ENCODE measurements around the gene SNAPC1.
"Not testable (repeated sequence)": the region's sequence is repeated elsewhere in the genome, so short reads cannot be mapped to it uniquely, and the experiment has no call there.

SNAPC1 gene

GRCh38 chr14:61750708-61751474 lies 11.3 kb upstream of the SNAPC1 start:
- DNase-seq = peak; percentile 88

GRCh38 chr14:61751475-61751989 lies 10.7 kb upstream of the SNAPC1 start:
- DNase-seq = no peak

GRCh38 chr14:61752626-61753025 lies 9.6 kb upstream of the SNAPC1 start:
- DNase-seq = no peak

GRCh38 chr14:61753631-61754030 lies 8.6 kb upstream of the SNAPC1 start:
- DNase-seq = peak; percentile 40

GRCh38 chr14:61754627-61755381 lies 7.4 kb upstream of the SNAPC1 start:
- DNase-seq = no peak

- DNase-seq = not testable (repeated sequence)
Observed at GRCh38 chr14:61755382-61755742, 6.9 kb upstream of the SNAPC1 start.

- no peak for DNase-seq
Observed at GRCh38 chr14:61756135-61756534, 6.1 kb upstream of the SNAPC1 start.

GRCh38 chr14:61759878-61760277 lies 2.3 kb upstream of the SNAPC1 start:
- DNase-seq = no peak

GRCh38 chr14:61761557-61761956 lies 663 bp upstream of the SNAPC1 start:
- no peak for DNase-seq

- peak; percentile 16 for DNase-seq
Observed at GRCh38 chr14:61764342-61765122, 2.3 kb downstream of the SNAPC1 start.

GRCh38 chr14:61765225-61765943 lies 3.2 kb downstream of the SNAPC1 start:
- DNase-seq = no peak

GRCh38 chr14:61766151-61766550 lies 3.9 kb downstream of the SNAPC1 start:
- no peak for DNase-seq

GRCh38 chr14:61768240-61768639 lies 6.0 kb downstream of the SNAPC1 start:
- DNase-seq = no peak

GRCh38 chr14:61769893-61770292 lies 7.7 kb downstream of the SNAPC1 start:
- DNase-seq = no peak

GRCh38 chr14:61774861-61775260 lies 12.6 kb downstream of the SNAPC1 start:
- no peak for DNase-seq

- no peak for DNase-seq
Observed at GRCh38 chr14:61780125-61780524, 17.9 kb downstream of the SNAPC1 start.

- no peak for DNase-seq
Observed at GRCh38 chr14:61797309-61797708, 35.1 kb downstream of the SNAPC1 start.

GRCh38 chr14:61802010-61802568 lies 39.9 kb downstream of the SNAPC1 start:
- DNase-seq = no peak

GRCh38 chr14:61803755-61804154 lies 41.5 kb downstream of the SNAPC1 start:
- no peak for DNase-seq

GRCh38 chr14:61805451-61805850 lies 43.2 kb downstream of the SNAPC1 start:
- no peak for DNase-seq

- DNase-seq = no peak
Observed at GRCh38 chr14:61811882-61812346, 49.7 kb downstream of the SNAPC1 start.

Measured in hematopoietic multipotent progenitor cell treated with erythropoietin and hydrocortisone succinate and interleukin-3 and kit ligand, for 8 days (in vitro differentiated cells).